ENCODE measurements around the gene NUP58.
"Not testable (repeated sequence)": the region's sequence is repeated elsewhere in the genome, so short reads cannot be mapped to it uniquely, and the experiment has no call there.

NUP58 gene

GRCh38 chr13:25306671-25307464 lies 5.4 kb downstream of the NUP58 start:
- no peak for DNase-seq

GRCh38 chr13:25310891-25311290 lies 9.5 kb downstream of the NUP58 start:
- no peak for DNase-seq

- not testable (repeated sequence) for DNase-seq
Observed at GRCh38 chr13:25318946-25319345, 17.5 kb downstream of the NUP58 start.

- no peak for DNase-seq
Observed at GRCh38 chr13:25319771-25320170, 18.3 kb downstream of the NUP58 start.

GRCh38 chr13:25324100-25324499 lies 22.7 kb downstream of the NUP58 start:
- no peak for DNase-seq

- no peak for DNase-seq
Observed at GRCh38 chr13:25329706-25330105, 28.3 kb downstream of the NUP58 start.

- DNase-seq: no peak
Observed at GRCh38 chr13:25330541-25330940, 29.1 kb downstream of the NUP58 start.

- DNase-seq: no peak
Observed at GRCh38 chr13:25335856-25336255, 34.4 kb downstream of the NUP58 start.

GRCh38 chr13:25345576-25345975 lies 44.2 kb downstream of the NUP58 start:
- DNase-seq: no peak

- no peak for DNase-seq
Observed at GRCh38 chr13:25347151-25347550, 45.7 kb downstream of the NUP58 start.

- no peak for DNase-seq
Observed at GRCh38 chr13:25351404-25351803, 50.0 kb downstream of the NUP58 start.

GRCh38 chr13:25352230-25352629 lies 50.8 kb downstream of the NUP58 start:
- no peak for DNase-seq

GRCh38 chr13:25352806-25353205 lies 51.4 kb downstream of the NUP58 start:
- DNase-seq: no peak

GRCh38 chr13:25353344-25353743 lies 51.9 kb downstream of the NUP58 start:
- DNase-seq: no peak

GRCh38 chr13:25354377-25354776 lies 53.0 kb downstream of the NUP58 start:
- no peak for DNase-seq

- DNase-seq: not testable (repeated sequence)
Observed at GRCh38 chr13:25360443-25360842, 59.0 kb downstream of the NUP58 start.

- DNase-seq: no peak
Observed at GRCh38 chr13:25365720-25366235, 64.4 kb downstream of the NUP58 start.

GRCh38 chr13:25371158-25371874 lies 69.9 kb downstream of the NUP58 start:
- no peak for DNase-seq

- DNase-seq: no peak
Observed at GRCh38 chr13:25371875-25372283, 70.5 kb downstream of the NUP58 start, which contains the start of gene ATP8A2. Gene ATP8A2, plus strand, starts transcription at chr13:25371974. Its CDS starts 239 bp downstream, at chr13:25372213.

- no peak for DNase-seq
Observed at GRCh38 chr13:25372284-25373081, 71.1 kb downstream of the NUP58 start.

GRCh38 chr13:25375727-25376358 lies 74.4 kb downstream of the NUP58 start:
- peak; percentile 8 to 24 for DNase-seq

GRCh38 chr13:25377244-25377962 lies 76.0 kb downstream of the NUP58 start:
- DNase-seq: no peak

Measured in SHP77 (cell line).